ENCODE data around the gene SIPA1L3.
"Not testable (repeated sequence)": the region's sequence is repeated elsewhere in the genome, so short reads cannot be mapped to it uniquely, and the experiment has no call there.

Gene SIPA1L3

GRCh38 chr19:38022791-38023670 is 116.0 kb downstream of the SIPA1L3 start:
- DNase-seq (ENCODE audit: low read depth in 2 of 2): no peak

- DNase-seq (ENCODE audit: low read depth in 2 of 2): no peak
Measured at GRCh38 chr19:38023671-38024541, 116.9 kb downstream of the SIPA1L3 start.

- no peak for DNase-seq (ENCODE audit: low read depth in 2 of 2)
Measured at GRCh38 chr19:38024992-38025908, 118.2 kb downstream of the SIPA1L3 start.

- DNase-seq (ENCODE audit: low read depth in 2 of 2): no peak
Measured at GRCh38 chr19:38025909-38026307, 118.9 kb downstream of the SIPA1L3 start.

- DNase-seq (ENCODE audit: low read depth in 2 of 2): no peak
Measured at GRCh38 chr19:38028913-38029510, 122.0 kb downstream of the SIPA1L3 start.

- DNase-seq (ENCODE audit: low read depth in 2 of 2): not testable (repeated sequence)
Measured at GRCh38 chr19:38030001-38030400, 123.0 kb downstream of the SIPA1L3 start.

GRCh38 chr19:38030686-38031422 is 123.8 kb downstream of the SIPA1L3 start:
- no peak for DNase-seq (ENCODE audit: low read depth in 2 of 2)

- no peak for DNase-seq (ENCODE audit: low read depth in 2 of 2)
Measured at GRCh38 chr19:38031423-38031770, 124.4 kb downstream of the SIPA1L3 start.

- no peak for DNase-seq (ENCODE audit: low read depth in 2 of 2)
Measured at GRCh38 chr19:38032151-38032550, 125.1 kb downstream of the SIPA1L3 start.

GRCh38 chr19:38032951-38033350 is 125.9 kb downstream of the SIPA1L3 start:
- DNase-seq (ENCODE audit: low read depth in 2 of 2): no peak

GRCh38 chr19:38033658-38034491 is 126.9 kb downstream of the SIPA1L3 start:
- no peak for DNase-seq (ENCODE audit: low read depth in 2 of 2)

GRCh38 chr19:38034492-38034860 is 127.5 kb downstream of the SIPA1L3 start:
- DNase-seq (ENCODE audit: low read depth in 2 of 2): no peak

GRCh38 chr19:38035515-38036495 is 128.8 kb downstream of the SIPA1L3 start:
- no peak for DNase-seq (ENCODE audit: low read depth in 2 of 2)

- DNase-seq (ENCODE audit: low read depth in 2 of 2): no peak
Measured at GRCh38 chr19:38036707-38037611, 130.0 kb downstream of the SIPA1L3 start.

GRCh38 chr19:38039966-38040365 is 133.0 kb downstream of the SIPA1L3 start:
- DNase-seq (ENCODE audit: low read depth in 2 of 2): no peak

GRCh38 chr19:38042132-38042531 is 135.1 kb downstream of the SIPA1L3 start:
- DNase-seq (ENCODE audit: low read depth in 2 of 2): no peak

GRCh38 chr19:38043649-38044144 is 136.7 kb downstream of the SIPA1L3 start:
- no peak for DNase-seq (ENCODE audit: low read depth in 2 of 2)
